GM12874 (cell line): ENCODE data around the gene FAM120A.

Experiments
- CTCF ChIP-seq: IDR thresholded peaks from 2 replicates; pipeline ENCODE4 v1.5.1; 2011; ENCODE audit warnings: low read depth, mild to moderate bottlenecking, control low read depth, low read length, moderate library complexity; ENCODE audit not compliant: insufficient read depth

FAM120A gene

GRCh38 chr9:93467062-93467416 lies 15.6 kb downstream of the FAM120A start:
- TF ChIP-seq CTCF, result no peak

GRCh38 chr9:93467462-93467861 lies 16.0 kb downstream of the FAM120A start:
- TF ChIP-seq CTCF, result no peak

DNA sequence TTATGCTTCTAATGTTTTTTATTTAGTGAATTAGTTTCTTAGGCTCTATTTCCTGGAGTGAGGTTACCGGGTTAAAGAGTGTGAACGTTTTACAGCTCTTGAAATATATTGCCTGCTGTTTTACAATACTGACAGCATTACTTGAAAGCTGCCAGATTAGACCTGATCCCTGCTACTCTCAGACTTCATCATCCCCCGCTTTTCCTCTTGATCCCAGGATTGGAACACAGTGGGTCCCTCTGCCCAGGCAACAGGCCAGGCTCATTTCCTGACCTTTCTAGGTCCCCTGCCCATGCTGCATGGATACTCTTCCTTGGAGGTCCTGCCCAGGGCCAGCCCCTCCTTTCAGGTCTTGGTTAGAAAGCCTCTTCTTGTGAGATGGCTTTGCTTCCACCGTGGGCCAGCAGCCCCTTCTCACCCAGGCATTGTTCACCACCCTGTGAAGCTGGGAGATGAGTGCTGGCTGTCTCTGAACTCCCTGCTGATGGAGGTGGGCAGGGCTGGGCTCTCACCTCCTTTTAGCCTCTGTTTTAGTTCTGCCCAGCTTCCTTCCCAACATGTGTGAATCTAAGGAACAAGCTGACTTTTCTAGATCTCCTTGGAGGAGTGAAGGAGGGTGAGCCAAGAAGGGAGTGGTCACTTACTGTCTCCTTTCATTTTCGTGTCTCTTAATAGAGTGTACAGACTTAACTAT lies 17.4 kb downstream of the FAM120A start:
- no peak for TF ChIP-seq CTCF

DNA sequence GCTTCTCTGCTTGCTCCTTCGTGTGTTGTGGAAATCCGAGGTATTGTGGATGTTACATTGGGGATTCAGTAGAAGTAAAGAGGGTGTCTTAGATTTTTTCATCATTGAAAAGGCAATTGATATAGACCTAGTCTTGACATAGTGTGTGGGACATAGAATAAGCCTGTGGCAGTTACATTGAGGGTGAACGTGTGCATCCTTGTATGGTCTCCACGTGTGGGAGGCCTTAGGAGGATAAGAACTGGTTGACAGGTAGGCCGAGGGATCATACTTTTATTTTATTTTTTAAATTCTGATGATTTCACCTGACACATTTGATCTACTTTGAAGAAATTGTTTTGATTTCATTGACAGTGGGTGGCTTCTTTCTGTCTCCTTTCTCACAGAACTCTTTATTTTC lies 18.9 kb downstream of the FAM120A start:
- no peak for TF ChIP-seq CTCF

GRCh38 chr9:93471124-93471523 lies 19.6 kb downstream of the FAM120A start:
- no peak for TF ChIP-seq CTCF

- TF ChIP-seq CTCF, result no peak
These were observed 21.9 kb downstream of the FAM120A start for GRCh38 chr9:93473411-93473810.

DNA sequence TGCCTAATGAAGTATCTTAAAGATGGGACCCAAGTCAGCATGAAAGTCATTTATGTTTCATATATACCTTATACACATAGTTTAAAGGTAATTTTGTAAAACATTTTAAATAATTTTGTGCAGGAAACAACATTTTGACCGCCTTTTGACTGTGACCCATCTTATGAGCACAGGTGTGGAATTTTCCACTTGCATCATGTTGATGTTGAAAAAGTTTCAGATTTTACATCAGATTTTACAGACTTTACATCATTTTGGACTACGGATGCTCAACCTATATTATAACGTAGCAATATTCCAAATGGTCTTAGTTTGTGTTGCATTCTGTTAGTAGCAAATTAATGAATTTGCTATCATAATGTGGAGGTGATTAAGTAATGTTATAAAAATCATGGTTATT lies 23.6 kb downstream of the FAM120A start:
- TF ChIP-seq CTCF, result no peak
